ACHN (cell line): ENCODE measurements around the gene MARCO.
"Not testable (repeated sequence)": the region's sequence is repeated elsewhere in the genome, so short reads cannot be mapped to it uniquely, and the experiment has no call there.

Experiments
- DNase-seq: peaks from one replicate; pipeline ENCODE4 v3.0.0-alpha.2; 2015
- in situ Hi-C: cut with HindIII; loops from 2 replicates; pipeline ENCODE4 v1.10.0; 2017; ENCODE audit warnings: low sequenced_read_pairs, low pct_ligation_motif_present, low pct_unique_long_range_greater_than_20kb

The MARCO gene

DNA sequence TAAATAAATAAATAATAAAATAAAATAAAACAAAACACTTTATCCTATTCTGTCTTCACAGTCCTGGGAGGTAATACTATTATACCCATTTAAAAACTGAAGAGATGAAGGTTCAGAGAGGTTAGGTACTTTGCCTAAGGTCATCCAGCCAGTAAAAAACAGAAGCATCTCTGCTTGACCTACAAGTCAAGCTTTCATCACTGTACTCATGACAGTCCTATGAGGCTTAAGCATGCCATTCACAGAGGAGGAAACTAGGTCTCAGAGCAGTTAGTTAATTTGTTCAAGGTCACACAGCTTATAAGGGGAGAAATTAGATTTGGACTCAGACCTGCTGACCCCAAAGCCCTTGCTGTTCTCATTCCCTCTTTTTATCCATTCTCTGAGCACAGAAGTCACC, 77.5 kb downstream of the MARCO start:
- in situ Hi-C loops, result no loop called here
- no peak for DNase-seq

DNA sequence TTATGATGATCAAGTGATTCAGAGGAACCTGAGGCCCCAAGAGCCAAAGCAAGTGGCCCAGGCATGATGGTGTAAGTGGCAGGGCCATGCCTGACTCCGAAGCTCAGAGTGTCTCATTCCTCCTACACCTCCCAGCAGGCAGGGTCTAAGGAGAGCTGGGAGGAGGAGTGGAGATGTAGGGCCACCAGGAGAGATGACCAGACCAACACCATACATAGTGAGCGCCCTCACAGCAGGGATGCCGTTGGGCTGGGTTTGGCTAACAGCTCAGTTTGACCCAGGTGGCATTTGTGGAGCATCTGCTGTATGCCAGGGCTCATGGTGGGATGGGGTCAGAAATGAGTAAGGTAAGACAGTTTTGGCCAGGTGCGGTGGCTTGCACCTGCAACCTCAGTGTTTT, 80.7 kb downstream of the MARCO start:
- in situ Hi-C loops, result no loop called here
- DNase-seq, result no peak

DNA sequence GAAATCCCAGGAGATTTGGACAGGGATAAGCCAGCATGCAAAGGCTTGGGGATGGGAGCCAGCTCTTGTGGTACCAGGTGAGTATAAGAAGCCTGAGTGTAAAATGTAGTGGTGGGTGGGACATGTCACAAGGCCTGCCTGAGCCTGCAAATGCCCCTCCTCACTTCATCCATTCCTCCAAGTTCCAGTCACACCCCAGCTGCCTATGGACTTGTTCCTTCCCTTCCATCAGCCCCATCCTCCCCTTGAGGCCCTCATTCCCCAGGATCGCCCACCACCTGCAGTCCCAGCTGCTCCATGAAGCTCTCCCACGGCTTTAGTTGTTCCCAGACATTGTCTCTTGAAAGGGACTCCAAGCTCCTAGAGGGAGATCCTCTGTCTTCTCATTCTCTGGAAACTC, 81.5 kb downstream of the MARCO start:
- in situ Hi-C loops, result no loop called here
- DNase-seq, result no peak

DNA sequence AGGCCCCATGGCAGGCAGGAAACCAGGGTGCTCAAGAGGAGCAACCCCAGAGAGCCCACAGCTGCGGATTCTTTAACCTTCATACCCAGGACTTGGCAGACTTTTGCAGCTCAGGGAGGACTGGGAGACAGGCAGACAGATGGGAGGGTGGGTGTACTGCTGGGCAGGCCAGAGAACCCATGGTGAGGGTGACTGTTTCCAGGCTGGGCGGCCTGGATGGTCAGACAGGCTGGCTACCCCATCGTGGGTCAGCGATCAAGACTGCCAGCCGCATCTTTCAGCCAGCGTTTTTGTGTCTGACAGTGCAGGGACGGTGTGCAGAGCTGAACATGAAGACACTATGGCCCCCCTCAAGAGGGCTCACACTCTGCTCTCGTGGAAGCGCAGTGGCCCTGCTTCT, 82.2 kb downstream of the MARCO start:
- in situ Hi-C loops, result no loop called here
- no peak for DNase-seq

DNA sequence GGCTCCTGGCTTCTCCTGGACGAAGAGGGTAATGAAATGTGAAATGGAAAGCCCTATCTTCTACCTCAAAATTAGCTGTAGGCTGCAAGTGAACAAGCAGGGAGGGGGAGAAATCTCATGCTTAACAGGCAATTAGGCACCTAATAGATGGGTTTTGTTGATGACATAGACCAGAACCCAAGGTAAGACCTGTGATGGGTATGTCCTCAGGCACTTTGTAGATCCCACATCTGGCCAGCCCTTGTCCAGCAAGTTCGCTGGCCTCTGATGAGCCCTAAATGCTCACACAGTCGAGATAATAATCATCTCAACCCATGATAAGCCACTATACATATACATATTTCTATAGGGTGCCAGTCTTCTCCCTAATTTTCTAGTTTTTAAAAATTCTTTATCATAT, 82.6 kb downstream of the MARCO start:
- DNase-seq, result no peak
- in situ Hi-C loops, result no loop called here

DNA sequence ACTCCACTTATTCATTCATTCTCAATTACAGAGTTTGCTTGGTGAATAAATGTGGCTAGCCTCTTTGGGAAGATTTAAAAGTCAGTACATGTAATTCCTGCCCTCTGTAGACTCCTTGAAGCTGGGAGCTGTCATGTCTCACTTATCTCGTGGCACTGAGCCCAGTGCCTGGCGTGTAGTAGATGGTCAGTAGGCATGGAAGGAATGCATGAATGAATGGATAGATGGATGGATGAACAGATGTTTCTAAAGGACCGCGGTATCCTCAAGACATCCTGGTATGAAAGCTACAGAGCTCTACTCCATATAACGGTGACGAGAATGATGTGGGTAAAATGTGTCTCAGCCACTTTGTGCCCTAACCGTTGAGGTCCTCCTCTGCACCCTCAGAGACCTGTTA, 83.0 kb downstream of the MARCO start:
- in situ Hi-C loops, result no loop called here
- DNase-seq, result no peak

DNA sequence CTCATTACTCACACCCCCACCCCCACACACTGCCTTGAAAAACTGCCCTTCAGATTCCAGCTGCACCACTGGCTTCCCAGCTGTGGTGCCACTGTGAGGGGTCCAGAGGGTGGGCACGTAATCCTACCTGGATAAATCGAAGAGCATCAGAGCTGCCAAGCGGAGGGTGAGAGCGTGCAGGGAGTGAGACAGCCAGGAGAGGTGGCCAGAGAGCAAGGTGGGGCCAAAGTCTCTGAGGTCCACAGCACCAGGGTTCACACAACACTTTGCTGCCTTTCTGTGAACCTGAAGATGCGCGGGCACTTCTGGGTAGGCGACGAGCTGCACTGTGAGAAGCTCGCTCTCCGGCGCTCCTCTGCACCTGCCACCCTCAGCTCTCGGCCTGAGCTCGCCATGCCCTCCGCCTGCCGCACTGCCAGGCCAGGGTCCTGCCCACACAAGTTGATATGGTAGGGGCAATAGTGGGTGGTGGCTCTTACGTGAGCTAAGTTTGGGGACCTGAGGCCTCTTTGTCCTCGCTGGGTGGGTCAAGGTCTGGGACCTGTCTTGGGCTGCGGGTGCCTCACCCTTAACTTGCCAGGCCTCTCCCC, 83.9 kb downstream of the MARCO start:
- DNase-seq, result no peak
- in situ Hi-C loops, result no loop called here

DNA sequence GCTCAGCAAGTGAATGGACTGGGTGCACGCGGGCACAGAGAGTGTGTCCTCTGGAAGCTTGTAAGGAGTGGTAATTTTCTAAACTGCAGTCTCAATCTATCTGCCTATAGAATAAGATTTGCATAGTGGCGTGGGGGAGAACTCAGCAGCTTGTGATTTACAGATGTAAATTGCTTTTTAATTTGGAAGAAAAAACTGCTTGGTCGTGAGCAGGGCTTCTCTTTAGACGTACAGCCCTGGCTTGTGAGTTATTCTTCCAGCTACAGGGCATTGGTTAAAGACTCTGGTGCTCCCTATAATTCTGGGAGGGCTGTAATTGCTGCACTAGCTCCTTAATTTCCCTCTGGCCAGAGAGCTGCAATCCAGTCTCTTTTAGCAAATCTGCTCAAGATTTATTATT, 84.9 kb downstream of the MARCO start:
- DNase-seq, result no peak
- in situ Hi-C loops, result no loop called here

DNA sequence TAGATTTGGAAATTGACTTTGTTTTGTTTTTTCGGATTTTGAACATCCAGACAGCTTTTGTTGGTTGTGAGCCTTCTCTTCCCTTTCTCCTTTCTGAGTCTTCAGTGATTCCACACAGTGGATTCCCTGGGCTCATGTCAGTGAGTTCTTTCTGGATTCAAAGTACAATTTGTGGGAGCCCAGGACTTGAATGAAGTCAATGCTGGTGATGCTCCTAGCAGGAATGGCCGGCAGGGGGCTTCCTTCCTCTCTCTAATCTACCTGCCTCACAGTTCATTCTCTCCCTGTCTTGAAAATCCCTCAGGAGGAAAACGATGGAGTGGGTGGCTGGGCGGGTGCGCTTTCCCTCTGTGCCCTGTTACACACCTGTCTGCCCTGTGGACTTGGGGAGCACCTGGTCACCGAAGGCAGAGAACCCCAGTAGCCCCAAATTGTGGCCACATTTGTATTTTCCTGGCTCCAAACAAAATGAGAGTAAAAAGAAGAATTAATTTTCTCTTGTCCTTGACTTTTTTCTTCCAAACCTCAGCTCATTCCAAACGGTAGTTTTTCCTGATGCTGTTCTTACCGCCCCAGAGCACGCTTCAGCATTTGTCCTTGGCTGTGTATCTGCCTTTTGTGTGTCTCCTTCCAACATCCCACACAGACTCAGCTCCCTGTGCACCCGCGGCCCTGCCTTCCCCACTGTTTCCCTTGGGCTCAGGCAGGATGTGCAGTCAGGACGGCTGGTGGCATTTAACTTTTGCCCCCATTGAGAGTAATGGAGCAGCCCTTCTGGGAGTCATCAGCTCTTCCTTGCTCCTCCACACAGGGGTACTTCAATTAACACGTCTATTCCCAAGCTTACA, 86.6 kb downstream of the MARCO start:
- in situ Hi-C loops, result no loop called here
- DNase-seq, result peak; percentile 44

DNA sequence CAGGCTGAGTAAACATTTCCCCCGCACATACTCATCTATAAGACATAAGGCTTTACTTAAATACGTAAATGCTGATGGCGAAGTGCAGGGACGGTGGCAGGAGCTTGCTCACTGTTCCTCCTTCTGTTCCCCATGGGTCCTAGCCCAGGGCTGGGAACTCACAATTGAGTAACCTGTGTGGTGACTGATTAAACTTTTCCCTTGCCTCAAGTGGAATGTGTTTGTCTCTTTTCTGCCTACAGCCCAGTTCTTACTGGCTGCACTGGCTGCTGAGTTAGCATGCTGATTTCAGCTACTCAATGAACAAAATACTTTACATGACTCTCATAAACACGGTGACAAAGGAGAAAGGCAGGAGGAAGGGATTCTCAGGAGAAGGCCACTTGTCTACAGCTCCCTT, 87.3 kb downstream of the MARCO start:
- DNase-seq, result no peak
- in situ Hi-C loops, result no loop called here

DNA sequence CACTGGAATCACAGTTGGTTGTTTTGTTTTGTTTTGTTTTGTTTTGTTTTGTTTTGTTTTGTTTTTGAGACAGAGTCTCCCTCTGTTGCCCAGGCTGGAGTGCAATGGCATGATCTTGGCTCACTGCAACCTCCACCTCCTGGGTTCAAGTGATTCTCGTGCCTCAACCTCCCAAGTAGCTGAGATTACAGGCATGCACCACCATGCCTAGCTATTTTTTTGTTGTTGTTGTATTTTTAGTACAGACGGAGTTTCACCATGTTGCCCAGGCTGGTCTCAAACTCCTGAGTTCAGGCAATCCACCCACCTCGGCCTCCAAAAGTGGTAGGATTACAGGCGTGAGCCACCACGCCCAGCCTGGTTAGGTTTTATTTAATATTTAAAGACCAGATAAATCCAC, 95.9 kb downstream of the MARCO start:
- DNase-seq, in situ Hi-C loops: not testable (repeated sequence)

DNA sequence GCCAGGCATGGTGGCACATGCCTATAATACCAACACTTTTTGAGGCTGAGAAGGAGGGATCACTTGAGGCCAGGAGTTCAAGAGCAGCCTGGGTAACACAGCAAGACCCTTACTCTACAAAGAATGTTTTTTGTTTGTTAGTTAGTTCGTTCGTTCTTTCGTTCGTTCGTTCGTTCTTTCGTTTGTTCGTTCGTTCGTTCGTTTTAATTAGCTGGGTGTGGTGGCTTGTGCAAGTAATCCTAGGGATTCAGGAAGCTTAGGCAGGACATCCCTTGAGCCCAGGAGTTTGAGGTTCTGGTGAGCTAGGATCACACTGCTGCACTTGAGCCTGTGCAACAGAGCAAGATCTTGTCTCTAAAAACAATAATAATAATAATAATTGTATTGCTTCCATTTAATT, 98.7 kb downstream of the MARCO start:
- DNase-seq, result no peak
- in situ Hi-C loops, result no loop called here
